Left lung (tissue), 10 donors: ENCODE measurements around the gene GPNMB. TPM values are rescaled to one million over a fixed set of nuclear protein-coding genes. Genes with fewer than 3 reads are reported as not detected.

Experiments
- ATAC-seq: fragments of 200-7000 bp; cut with Tn5 transposase; one replicate; pipeline ENCODE4 v1.9.1; 2020; ENCODE audit warnings: moderate library complexity
- DNase-seq, 4 donors: peaks; one replicate each; pipeline ENCODE4 v3.0.0-alpha.2; 2013 to 2020
- H3K27ac ChIP-seq, 2 donors: fragments of 200-600 bp; sonication (generic) in 1 of 2; one replicate each; pipeline versions ENCODE4 v1.5.0 to v1.8.0; 2020 to 2021
- H3K27me3 ChIP-seq, 2 donors: fragments of 200-600 bp; sonication (generic) in 1 of 2; one replicate each; pipeline versions ENCODE4 v1.5.0 to v1.8.0; 2020 to 2021
- H3K36me3 ChIP-seq, 2 donors: fragments of 200-600 bp; sonication (generic) in 1 of 2; one replicate each; pipeline versions ENCODE4 v1.5.0 to v1.8.0; 2020 to 2021
- H3K4me1 ChIP-seq, 2 donors: fragments of 200-600 bp; one replicate each; pipeline ENCODE4 v1.8.0; 2021
- H3K4me3 ChIP-seq, 2 donors: fragments of 200-600 bp; sonication (generic) in 1 of 2; one replicate each; pipeline versions ENCODE4 v1.5.0 to v1.8.0; 2020 to 2021; ENCODE audit warnings: mild to moderate bottlenecking in 1 of 2
- H3K9me3 ChIP-seq, 2 donors: fragments of 200-600 bp; sonication (generic) in 1 of 2; one replicate each; pipeline versions ENCODE4 v1.5.0 to v1.8.0; 2020 to 2021
- intact Hi-C, 2 donors: fragments of 100-400 bp; cut with DNase I; formaldehyde crosslinking; loops; one replicate each; pipeline versions ENCODE4 v1.11.2 to v1.14.2; 2022
- polyA plus RNA-seq, 6 donors: library from polyadenylated mRNA; unstranded; fragments of 120-200 nt; gene quantifications; one replicate each; pipeline ENCODE4 v1.2.1, GENCODE V29; 2013; ENCODE audit not compliant: insufficient read length in 6 of 6
- total RNA-seq, 2 donors: library from RNA; stranded (reverse); fragmentation: NEBNext Ultra II Directional; extraction: Animal tissue kit (Norgen Biotek cat#: 25700); gene quantifications; one replicate each; pipeline ENCODE4 v1.2.1, GENCODE V29; 2021
- TF ChIP-seq, protein P1 (sequence below), 2 donors: fragments of 200-600 bp; sonication (generic) in 1 of 2; IDR thresholded peaks; one replicate each; pipeline versions ENCODE4 v1.5.0 to v1.8.0; 2021; ENCODE audit warnings: antibody characterized with exemption in 2 of 2
- donor health status: DM: no; HTN: yes; CAD: no.
- donor health status: DM: no; HTN: no; CAD: no.

Gene GPNMB
- total and polyA plus RNA-seq, 8 donors, result 2.0 to 290 (median 3.8) TPM

DNA sequence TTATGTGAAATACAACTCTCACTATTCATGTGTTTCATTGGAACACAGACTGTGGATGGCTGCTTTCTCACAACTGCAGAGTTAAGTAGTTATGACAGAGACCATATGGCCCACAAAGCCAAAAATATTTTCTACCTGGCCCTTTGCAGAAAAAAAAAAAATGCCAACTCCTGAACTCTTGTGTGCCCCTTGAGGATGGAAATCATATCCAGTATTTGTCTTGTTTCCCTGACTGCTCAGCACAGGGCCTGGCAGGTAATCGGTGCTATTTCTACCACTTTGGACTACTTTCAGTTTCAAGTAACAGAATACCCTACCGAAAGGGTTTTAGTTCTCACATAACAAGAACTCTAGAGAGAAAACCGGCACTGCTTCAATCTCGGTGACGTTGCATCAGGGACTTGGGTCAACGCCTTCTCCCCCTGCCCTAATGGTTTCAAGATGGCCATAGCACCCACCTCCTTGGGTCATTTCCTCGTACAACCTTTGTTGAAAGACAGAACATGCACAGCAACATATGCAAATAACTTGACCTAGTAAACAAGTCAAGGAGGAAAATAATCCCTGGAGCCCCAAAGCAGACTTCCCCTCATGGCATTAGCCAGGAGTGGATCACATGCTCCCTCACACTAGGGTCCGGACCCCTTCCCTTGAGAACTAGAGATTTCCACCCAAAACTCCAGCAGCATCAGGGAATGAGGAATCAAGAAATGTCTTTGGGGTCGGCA, 11.8 kb upstream of the GPNMB start:
- peak; percentile 73 for ATAC-seq
- intact Hi-C loops, result no loop called here
- no peaks in the 10 kb centered on the region for H3K9me3 ChIP-seq

DNA sequence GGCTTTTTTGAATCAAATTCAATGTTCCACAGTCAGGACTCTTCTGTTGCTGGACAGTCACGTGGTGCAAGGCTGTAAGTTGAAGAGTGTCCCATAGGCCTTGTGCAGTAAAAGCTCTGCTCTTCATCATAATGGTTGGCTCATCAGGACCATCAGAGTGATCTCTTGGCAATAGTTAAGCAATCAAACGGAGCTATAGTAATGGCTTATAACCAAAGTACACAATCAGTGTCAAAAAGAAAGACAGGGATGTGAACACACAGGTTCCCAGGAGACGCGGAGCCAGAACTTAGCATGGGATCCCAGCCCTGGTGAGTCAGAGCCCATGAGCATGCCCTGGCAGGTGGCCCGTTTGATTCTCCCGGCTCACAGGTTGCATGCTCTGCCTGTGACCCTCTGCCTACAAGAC, 10.8 kb upstream of the GPNMB start:
- intact Hi-C loops, result no loop called here
- TF ChIP-seq, protein P1, sequence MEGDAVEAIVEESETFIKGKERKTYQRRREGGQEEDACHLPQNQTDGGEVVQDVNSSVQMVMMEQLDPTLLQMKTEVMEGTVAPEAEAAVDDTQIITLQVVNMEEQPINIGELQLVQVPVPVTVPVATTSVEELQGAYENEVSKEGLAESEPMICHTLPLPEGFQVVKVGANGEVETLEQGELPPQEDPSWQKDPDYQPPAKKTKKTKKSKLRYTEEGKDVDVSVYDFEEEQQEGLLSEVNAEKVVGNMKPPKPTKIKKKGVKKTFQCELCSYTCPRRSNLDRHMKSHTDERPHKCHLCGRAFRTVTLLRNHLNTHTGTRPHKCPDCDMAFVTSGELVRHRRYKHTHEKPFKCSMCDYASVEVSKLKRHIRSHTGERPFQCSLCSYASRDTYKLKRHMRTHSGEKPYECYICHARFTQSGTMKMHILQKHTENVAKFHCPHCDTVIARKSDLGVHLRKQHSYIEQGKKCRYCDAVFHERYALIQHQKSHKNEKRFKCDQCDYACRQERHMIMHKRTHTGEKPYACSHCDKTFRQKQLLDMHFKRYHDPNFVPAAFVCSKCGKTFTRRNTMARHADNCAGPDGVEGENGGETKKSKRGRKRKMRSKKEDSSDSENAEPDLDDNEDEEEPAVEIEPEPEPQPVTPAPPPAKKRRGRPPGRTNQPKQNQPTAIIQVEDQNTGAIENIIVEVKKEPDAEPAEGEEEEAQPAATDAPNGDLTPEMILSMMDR (IDR thresholded peaks at IDR 0.05), result no peak
- Histone ChIP-seq H3K36me3 (no peaks in the 10 kb centered on the region), H3K9me3 (no peaks in the 10 kb centered on the region), H3K4me3 (no peak overlapping the region), H3K4me1 (no peaks in the 10 kb centered on the region), H3K27me3 (no peaks in the 10 kb centered on the region), H3K27ac (no peak overlapping the region)
- DNase-seq (no peak), ATAC-seq (no peak)

More for the DNA sequence above, 11.8 kb upstream of the GPNMB start:
- Histone ChIP-seq H3K27me3 (no peaks in the 10 kb centered on the region), H3K4me1 (no peaks in the 10 kb centered on the region), H3K27ac (no peak overlapping the region), H3K36me3 (no peaks in the 10 kb centered on the region), H3K4me3 (no peak overlapping the region)
- TF ChIP-seq, protein P1 (IDR thresholded peaks at IDR 0.05), result no peak
- DNase-seq, result no peak

DNA sequence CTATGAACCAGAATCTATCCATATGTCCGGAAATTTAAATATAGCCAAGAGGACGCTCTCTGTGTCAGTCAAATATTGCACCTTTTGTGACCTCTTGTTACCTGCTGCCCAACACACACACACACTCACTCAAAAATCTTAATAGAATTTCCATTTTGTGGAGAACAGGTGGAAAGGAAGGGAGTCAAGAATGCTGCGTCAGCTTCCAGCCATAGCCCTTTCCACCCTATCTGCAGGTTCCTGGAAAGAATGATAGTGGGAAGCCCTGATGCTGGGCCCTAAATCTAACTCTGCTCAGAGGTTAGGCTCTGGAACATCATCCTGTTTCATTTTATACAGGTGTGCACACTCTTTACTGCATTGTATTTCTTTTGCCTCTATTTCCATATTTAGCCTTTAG, 9.6 kb upstream of the GPNMB start:
- Histone ChIP-seq H3K9me3 (no peaks in the 10 kb centered on the region), H3K27me3 (no peaks in the 10 kb centered on the region), H3K4me3 (no peak overlapping the region), H3K4me1 (no peaks in the 10 kb centered on the region), H3K27ac (no peak overlapping the region), H3K36me3 (no peaks in the 10 kb centered on the region)
- DNase-seq (no peak), ATAC-seq (no peak)
- TF ChIP-seq, protein P1 (IDR thresholded peaks at IDR 0.05), result no peak
- intact Hi-C loops, result no loop called here

DNA sequence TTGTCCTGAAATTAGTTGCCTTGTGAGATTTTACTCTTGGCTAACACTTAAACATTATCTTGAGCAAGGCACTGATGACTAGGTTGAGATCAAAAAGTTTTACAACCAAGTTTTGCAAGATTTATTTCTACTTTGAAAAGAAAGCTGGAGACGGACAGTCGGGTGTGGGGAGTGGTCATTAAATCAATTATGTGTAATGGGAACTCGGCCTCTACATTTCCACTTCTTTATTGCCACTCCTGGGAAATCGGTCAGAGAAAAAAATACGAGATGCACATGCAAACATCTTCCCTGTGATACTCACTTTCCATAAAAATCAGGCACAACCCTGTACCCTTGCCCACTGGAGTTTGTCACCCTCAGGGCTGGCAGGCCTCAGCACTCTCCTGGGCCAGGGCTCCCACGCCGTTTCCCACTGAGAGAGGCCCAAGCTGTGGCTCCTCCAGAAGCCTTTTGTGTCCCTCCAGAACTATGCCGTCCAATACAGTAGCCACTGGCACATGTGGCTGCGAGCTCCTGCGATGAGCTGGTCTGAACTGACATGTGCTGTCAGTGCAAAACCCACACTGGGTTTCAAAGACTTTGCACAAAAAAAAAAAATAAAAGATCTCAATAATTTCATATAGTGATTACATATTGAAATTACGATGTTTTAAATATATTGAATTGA, 7.5 kb upstream of the GPNMB start:
- Histone ChIP-seq H3K27ac (no peak overlapping the region), H3K27me3 (peaks cover 0 to 16% of the 10 kb centered on the region in 2 donors), H3K4me3 (no peak overlapping the region), H3K4me1 (peaks cover 0 to 5% of the 10 kb centered on the region in 2 donors), H3K36me3 (no peaks in the 10 kb centered on the region), H3K9me3 (no peaks in the 10 kb centered on the region)
- no peak for DNase-seq
- TF ChIP-seq, protein P1 (IDR thresholded peaks at IDR 0.05), result no peak
- intact Hi-C loops, result no loop called here
- no peak for ATAC-seq

DNA sequence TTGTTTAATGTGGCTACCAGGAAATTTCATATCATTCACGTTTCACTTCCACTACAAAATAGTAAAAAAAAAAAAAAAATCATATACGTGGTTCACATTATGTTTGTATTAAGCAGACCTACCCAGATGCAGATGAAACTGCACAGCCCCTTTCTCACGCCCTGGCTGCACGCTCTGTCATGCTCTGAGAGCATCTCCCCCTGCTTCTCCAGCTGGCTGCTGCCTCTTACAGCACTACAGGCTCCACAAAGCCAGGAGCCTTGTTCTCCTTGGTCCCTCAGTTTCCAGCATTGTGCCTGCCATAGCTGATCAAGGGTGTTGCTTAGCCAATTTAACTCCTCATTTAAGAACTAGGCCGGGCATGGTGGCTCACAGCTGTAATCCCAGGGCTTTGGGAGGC, 6.9 kb upstream of the GPNMB start:
- Histone ChIP-seq H3K9me3 (no peaks in the 10 kb centered on the region), H3K36me3 (no peaks in the 10 kb centered on the region), H3K27ac (no peak overlapping the region), H3K27me3 (peaks cover 0 to 16% of the 10 kb centered on the region in 2 donors), H3K4me3 (no peak overlapping the region), H3K4me1 (peaks cover 0 to 5% of the 10 kb centered on the region in 2 donors)
- ATAC-seq (no peak), DNase-seq (no peak)
- TF ChIP-seq, protein P1 (IDR thresholded peaks at IDR 0.05), result no peak
- intact Hi-C loops, result no loop called here
